Tibial nerve (tissue), 4 donors: ENCODE results near the gene ESYT3.

Experiments
- CTCF ChIP-seq, 5 experiments: fragments of 200-600 bp in 3 of 5; fragments of 450-650 bp in 2 of 5; sonication (generic) in 3 of 5; IDR thresholded peaks; one replicate each; pipeline ENCODE4 v1.5.1; 2016 to 2019; ENCODE audit warnings: antibody characterized with exemption in 5 of 5, mild to moderate bottlenecking in 3 of 5, moderate library complexity in 2 of 5
- EP300 ChIP-seq, 2 donors: sonication (generic); formaldehyde crosslinking; IDR thresholded peaks; one replicate each; pipeline ENCODE4 v1.6.1; 2017; ENCODE audit warnings: antibody characterized with exemption in 2 of 2, mild to moderate bottlenecking in 1 of 2
- POLR2A ChIP-seq, 2 donors: fragments of 450-650 bp; IDR thresholded peaks; one replicate each; pipeline ENCODE4 v1.6.1; 2017; ENCODE audit warnings: antibody characterized with exemption in 2 of 2, mild to moderate bottlenecking in 2 of 2, moderate library complexity in 2 of 2

- TF ChIP-seq CTCF (IDR thresholded peaks at IDR 0.05) (no peak), EP300 (IDR thresholded peaks at IDR 0.05) (no peak), POLR2A (IDR thresholded peaks at IDR 0.05) (no peak)
Measured at GRCh38 chr3:138494607-138494929, 60.2 kb downstream of the ESYT3 start.
